ENCODE data around the gene OARD1.

OARD1 gene

DNA sequence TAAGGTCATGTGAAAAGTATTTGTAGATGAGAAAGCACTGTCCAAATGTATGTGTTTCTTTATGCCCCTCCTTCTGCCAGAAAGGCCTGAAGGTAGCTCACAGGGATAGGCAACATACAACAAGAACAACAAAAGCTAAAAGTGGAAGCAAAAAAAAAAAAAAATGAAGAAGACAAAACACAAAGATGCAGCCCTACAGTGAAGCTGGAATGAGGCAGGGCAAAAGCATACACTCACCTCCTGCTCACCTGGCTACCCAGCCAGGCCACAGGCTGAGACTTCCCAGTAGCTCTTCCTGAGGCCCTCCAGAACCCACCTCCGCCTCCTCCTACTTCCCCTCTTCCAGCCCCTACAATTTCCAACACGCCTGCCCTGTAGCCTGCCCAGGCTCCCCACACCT is 35.6 kb downstream of the OARD1 start:
- TF ChIP-seq, protein P1, sequence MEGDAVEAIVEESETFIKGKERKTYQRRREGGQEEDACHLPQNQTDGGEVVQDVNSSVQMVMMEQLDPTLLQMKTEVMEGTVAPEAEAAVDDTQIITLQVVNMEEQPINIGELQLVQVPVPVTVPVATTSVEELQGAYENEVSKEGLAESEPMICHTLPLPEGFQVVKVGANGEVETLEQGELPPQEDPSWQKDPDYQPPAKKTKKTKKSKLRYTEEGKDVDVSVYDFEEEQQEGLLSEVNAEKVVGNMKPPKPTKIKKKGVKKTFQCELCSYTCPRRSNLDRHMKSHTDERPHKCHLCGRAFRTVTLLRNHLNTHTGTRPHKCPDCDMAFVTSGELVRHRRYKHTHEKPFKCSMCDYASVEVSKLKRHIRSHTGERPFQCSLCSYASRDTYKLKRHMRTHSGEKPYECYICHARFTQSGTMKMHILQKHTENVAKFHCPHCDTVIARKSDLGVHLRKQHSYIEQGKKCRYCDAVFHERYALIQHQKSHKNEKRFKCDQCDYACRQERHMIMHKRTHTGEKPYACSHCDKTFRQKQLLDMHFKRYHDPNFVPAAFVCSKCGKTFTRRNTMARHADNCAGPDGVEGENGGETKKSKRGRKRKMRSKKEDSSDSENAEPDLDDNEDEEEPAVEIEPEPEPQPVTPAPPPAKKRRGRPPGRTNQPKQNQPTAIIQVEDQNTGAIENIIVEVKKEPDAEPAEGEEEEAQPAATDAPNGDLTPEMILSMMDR (IDR thresholded peaks at IDR 0.05; ENCODE audit: control extremely low read depth, extremely low read depth, low read depth, missing control alignments) = no peak
- ChIA-PET POLR2A (no interaction called here), CTCF (interaction anchor here (1.3 to 11.7 kb wide), 7 partner anchors 9 to 283 kb away, joined by 3 to 169 read pairs (median 6); partner anchors contain the start of gene NFYA)
- no peak for DNase-seq (ENCODE audit: extremely low spot score)

DNA sequence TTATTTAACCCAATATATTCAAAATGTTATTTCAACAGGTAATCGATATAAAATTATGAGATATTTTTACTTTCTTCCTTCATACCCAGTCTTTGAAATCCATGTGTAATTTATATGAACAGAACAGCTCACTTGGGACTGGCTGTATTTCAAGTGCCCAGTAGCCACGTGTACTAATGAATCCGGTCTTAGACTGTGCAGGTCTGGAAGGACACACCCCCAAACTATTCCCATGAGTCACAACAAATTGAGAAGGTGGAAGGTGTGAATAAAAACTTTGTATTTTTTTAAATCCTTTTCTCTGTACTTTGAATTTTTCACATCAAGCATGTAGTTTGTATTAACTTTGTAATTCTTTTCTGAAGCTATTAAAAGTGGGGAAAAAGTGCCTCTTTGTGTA is 36.0 kb downstream of the OARD1 start:
- POLR2A ChIA-PET = no interaction called here

DNA sequence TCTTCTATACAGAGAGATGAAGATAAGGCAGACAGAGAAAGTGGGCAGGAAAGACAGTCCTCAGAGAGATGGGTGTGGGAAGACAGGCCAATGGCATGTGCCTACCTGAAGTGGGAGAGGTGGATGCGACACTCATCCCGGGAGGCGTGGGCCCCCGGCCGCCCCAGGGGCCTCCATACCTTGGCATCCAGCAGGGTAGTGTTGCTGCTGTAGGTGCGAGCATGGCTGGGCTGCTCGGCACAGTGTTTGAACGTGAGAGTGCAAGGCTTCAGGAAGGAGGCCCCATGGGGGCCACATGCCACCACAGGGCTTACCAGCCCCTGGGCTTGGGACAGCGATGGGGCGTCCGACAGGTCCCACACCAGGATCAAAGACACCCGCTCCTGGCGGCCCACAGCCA is 38.4 kb downstream of the OARD1 start:
- ChIA-PET CTCF (no interaction called here), POLR2A (no interaction called here)
- no peak for DNase-seq (ENCODE audit: extremely low spot score)
- TF ChIP-seq, protein P1 (IDR thresholded peaks at IDR 0.05; ENCODE audit: control extremely low read depth, extremely low read depth, low read depth, missing control alignments) = no peak

More for the DNA sequence above, 36.0 kb downstream of the OARD1 start:
- TF ChIP-seq, protein P1 (IDR thresholded peaks at IDR 0.05; ENCODE audit: control extremely low read depth, extremely low read depth, low read depth, missing control alignments) = no peak
- CTCF ChIA-PET = interaction anchor here (1.4 to 11.7 kb wide), 5 partner anchors 9 to 284 kb away, joined by 3 to 169 read pairs (median 6); partner anchors contain the start of gene NFYA
- DNase-seq (ENCODE audit: extremely low spot score) = no peak

DNA sequence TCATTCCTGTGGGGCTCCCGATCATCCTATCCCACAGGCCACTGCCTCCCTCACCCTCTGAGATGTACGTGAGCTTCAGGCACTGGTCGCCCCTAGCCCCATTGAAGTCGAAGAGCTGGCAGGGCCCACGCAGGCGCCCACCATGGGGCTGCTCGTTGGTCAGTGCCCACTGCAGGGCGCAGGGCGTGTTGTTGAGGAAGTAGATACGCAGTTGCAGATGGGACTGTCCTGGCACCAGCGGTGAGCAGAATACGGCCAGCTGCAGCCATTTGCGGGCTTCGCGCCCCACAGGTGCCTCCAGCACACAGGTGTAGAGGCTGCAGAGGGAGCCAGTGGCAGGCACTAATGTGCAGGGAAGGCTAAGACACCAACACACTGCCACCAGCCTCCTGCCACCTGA is 39.3 kb downstream of the OARD1 start:
- TF ChIP-seq, protein P1 (IDR thresholded peaks at IDR 0.05; ENCODE audit: control extremely low read depth, extremely low read depth, low read depth, missing control alignments) = no peak
- CTCF ChIA-PET = interaction anchor here (11.8 kb wide), 1 partner anchor 9 kb away, joined by 169 read pairs; the partner anchor contains the start of genes TSPO2 and UNC5CL
- POLR2A ChIA-PET = no interaction called here
- no peak for DNase-seq (ENCODE audit: extremely low spot score)

DNA sequence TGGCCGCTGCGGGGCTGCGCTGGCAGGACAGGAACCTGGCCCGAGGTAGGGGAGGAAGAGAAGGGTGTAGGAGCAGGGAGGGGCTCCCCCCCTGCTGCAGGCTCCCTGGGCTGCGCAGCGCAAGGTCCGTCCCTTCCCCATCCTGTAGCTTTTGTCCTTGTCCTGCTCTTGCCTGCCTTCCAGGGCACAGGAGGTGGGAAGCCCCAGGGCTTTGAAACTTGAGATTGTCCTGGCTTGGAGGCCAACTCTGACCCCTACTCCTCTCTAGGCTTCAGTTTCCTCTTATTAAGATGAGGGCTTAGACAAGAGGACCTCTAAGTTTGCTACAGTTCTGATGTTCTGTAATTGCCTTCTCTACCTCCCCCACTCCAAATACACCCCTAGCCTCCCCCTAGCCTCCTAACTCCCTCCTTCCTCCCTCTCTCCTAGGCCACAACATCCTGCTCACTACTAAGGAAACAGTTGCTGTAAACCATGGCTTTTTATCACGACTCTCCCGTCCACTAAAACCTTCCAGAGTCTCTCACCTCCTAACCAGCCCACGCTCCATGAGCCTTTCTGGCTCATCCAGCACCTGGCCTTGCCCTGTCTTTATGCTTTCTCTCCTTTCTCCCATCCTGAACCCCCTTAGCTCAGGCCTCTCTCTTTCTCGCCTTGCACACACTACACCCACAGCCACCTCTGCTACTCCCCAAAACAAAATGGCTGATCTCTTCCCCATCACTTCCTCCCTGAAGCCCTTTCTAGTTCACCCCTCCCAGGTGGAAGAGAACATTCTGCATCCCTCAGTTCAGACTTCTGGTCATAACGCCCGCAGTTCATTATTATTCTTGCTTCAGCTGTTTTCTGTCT is 43.4 kb downstream of the OARD1 start:
- CTCF ChIA-PET = interaction anchor here (0.7 to 11.8 kb wide), 37 partner anchors 12 to 1666 kb away, joined by 3 to 169 read pairs (median 3); partner anchors contain the start of genes APOBEC2, TSPO2 and UNC5CL
- TF ChIP-seq, protein P1 (IDR thresholded peaks at IDR 0.05; ENCODE audit: control extremely low read depth, extremely low read depth, low read depth, missing control alignments) = no peak
- no peak for DNase-seq (ENCODE audit: extremely low spot score)
- POLR2A ChIA-PET = interaction anchor here (0.5 kb wide), 1 partner anchor 12 kb away, joined by 3 read pairs; no protein-coding TSS in a partner anchor

DNA sequence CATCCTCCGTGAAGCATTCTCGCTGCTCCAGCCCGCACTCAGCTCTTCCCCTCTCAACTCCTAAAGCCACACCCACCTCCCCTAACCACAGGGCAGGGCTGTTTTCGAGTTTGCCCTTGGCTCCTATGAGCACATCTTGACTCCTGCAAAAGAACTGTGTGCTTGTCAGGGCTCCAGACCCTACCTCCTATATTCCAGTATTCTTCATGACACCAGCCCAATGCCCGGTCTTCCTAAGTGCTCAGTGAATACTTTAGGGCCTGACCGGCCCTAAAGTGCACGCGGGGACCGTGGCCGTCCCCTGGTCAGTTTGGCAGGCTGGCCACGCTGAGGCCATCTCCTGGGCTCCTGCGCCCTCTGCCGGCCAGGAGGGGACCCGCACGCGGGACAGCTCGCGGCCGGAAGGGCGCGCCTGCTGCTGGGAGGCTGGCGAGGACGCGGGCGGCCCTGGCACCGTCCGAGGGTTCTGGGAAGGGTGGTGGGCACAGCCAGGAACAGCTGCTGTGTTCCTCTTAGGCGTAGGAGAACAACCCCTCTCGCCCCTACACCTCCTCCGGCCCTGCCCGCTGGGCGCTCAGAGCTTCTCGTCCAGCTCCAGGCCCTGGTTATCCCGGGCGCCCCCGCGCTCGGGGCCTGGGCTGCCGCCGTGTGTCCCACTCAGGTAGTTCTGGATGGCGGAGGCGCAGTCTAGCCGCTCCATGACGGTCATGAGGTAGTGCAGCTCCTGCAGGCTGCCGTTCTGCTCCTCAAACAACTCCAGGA is 44.2 kb downstream of the OARD1 start:
- ChIA-PET POLR2A (interaction anchor here (0.5 kb wide), 1 partner anchor 11 kb away, joined by 3 read pairs; no protein-coding TSS in a partner anchor), CTCF (interaction anchor here (0.7 to 11.8 kb wide), 42 partner anchors 11 to 1668 kb away, joined by 3 to 169 read pairs (median 3); partner anchors contain the start of genes APOBEC2, TSPO2 and UNC5CL)
- TF ChIP-seq, protein P1 (IDR thresholded peaks at IDR 0.05; ENCODE audit: control extremely low read depth, extremely low read depth, low read depth, missing control alignments) = peak; percentile 99
- peak; percentile 91 for DNase-seq (ENCODE audit: extremely low spot score)

All from GM10248 (cell line).